Left forelimb (tissue), 1 donor: ENCODE data around the gene IRAK2.
"Not testable (repeated sequence)": the region's sequence is repeated elsewhere in the genome, so short reads cannot be mapped to it uniquely, and the experiment has no call there.

Experiments used
- DNase-seq: peaks from one replicate; pipeline ENCODE4 v3.0.0-alpha.2; 2018; ENCODE audit warnings: low spot score

The IRAK2 gene

DNA sequence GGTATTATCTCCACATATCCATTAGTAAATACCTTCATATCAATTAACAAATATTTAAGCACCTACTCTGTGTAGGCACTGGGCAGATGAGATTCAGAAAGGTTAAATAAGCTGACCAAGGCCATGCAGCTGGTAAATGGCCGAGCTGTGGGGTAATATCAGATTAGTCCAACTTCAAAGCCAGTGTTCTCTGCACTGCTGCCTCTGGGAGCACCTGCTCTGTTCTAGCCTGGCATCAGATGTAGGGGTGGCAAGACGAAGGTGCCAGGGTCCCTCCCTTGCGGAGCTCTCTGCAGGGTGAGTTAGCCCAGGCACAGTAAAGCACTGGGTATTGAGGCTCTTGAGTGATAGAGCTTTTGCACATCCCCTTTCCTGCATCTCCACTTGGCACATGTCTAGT, 89.0 kb downstream of the IRAK2 start:
- no peak for DNase-seq

DNA sequence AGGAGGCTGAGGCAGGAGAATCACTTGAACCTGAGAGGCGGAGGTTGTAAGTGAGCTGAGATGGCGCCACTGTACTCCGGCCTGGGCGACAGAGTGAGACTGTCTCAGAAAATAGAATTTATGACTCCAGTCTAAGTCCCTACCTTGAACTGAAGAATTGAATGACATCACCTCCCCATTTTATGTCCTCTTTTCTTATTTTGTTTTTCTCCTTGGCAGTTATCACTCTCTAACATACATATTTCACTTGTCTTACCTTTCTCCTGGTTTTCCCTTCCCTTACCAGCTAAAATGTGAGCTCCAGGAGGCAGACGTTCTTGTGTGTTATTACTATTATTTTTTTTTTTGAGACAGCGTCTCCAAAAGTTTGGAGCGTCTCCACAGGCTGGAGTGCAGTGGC, 91.1 kb downstream of the IRAK2 start:
- no peak for DNase-seq

DNA sequence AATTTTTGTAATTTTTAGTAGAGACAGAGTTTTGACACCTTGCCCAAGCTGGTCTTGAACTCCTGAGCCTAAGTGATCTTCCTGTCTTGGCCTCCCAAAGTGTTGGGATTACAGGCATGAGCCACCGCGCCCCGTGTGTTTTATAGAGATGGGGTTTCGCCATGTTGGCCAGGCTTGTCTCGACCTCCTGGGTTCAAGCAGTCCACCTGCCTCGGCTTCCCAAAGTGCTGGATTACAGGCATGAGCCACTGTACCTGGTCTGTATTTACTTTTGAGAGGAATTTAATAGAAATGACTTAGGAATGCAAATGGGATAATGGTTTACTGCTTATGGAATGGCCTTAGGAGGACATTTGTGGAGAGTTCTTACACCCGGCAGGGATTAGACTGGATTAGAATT, 94.3 kb downstream of the IRAK2 start:
- DNase-seq = no peak

DNA sequence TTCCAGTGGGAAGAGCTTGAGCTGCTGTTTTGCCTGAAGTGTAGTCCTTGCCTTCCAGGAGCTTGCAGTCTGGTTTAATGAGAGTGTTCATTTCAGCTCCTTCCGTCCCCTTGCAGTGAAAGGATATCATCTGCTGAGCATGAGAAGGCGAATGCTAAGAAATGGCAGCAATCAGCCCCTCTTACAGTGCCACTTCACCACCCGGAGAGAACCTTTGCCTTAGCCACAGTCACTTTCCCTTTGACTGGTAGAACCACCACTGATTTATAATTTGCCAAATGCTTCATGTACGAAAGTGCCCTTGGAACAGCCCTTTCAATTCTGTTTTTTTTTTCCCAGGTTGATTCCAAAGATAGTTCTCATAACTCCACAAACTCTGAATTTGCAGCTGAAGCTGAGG, 95.1 kb downstream of the IRAK2 start:
- no peak for DNase-seq

- DNase-seq = no peak
Observed at GRCh38 chr3:10260211-10260701, 95.5 kb downstream of the IRAK2 start.

DNA sequence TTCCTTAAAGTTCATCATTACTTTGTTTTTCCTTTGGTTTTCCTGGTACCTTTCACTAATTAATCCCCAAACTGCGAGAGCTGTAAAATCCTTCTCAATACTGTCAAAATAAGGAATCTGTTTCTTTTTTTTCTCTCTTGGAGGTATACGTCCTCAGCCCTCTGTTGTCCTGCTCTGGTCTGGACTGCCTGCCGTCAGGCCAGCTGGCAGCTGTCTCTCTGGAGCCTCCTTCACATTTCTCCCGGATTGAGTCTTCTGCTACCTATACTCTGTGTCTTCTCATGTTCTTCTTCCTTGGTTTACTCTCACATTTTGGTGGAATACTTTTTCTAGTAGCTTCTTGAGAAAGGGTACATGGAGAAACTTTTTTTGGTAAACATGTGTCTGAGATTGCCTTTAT, 97.3 kb downstream of the IRAK2 start:
- no peak for DNase-seq

DNA sequence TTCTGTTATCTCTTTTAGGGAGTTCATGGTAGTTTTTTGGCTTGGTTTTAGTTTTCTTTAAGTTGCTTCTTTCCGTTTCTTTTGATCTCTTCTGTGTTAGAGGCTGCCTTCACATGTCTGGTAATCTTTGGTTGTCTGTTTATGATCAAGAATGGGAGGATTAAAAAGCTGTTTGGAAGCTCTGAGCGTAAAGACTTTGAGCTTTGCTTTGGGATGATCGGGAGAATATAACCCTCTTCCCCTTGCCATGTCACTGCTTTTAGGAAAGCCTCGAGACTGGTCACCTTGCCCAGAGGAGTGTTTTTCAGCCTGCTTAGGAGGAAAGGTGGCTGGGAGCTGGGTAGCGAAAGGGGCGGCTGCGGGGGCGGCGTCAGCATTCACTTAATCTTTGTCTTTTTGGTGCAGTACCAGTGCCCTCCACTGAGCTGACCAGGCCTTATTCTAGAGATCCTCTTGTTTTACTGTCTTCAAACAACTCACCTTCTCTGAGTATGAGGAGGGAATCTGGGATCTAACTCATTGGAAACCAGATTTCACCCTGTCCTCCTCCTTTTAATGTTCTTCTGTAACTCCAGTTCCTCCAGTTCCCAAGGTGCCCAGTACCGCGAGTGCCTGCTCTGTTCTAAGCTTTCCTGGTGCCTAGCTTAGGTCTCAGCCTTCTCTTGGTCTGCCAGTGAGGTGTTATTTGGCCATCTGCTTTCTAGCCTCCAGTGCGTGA, 99.1 kb downstream of the IRAK2 start:
- no peak for DNase-seq

- no peak for DNase-seq
Observed at GRCh38 chr3:10265833-10266232, 101.1 kb downstream of the IRAK2 start.

DNA sequence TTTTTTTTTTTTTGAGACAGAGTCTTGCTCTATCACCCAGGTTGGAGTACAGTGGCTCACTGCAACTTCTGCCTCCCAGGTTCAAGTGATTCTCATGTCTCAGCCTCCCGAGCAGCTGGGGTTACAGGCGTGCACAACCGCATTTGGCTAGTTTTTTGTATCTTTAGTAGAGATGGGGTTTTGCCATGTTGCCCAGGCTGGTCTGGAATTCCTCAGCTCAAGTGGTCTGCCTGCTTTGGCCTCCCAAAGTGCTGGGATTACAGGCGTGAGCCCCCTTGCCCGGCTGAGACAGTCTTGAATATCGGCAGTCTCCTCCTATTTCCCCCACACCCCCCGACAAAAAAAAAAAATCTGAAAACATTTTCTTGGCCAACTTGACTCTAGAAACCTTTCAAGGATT, 102.2 kb downstream of the IRAK2 start:
- not testable (repeated sequence) for DNase-seq

DNA sequence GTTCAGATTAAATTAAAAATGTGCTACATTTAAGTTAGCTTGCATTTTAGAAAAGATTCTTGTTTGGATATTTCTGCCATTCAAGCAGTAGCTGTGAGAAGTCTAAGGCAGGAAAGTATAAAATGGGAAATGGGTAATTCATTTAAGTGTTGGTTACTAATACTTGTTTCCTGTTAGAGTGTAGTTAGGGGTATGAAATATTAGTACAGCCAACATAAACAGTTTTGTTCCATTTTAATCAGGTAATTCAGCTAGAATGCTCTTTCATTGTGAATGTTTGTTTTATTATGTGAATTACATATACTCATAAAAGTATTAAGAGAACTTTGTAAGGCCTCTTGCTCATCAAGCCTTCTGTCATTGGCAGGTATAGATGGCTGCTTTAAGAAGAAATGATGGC, 103.4 kb downstream of the IRAK2 start:
- DNase-seq = no peak

DNA sequence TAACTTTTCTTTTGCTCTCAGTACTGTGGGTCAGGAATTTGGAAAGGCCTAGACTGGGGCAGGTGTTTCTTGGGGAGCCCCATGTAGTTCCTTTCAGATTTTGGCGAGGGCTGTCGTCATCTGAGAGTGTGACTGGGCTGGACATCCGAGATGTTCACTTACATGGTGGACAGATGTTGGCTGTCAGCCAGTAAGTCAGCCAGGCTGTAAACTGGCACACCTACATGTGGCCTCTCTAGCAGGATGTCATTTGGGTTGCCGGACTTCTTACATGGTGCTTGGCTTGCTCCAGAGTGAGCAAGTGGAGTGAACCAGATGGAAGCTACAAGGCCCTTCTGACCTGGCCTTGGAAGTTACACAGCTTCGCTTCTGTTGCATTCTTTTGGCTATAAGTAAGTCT, 104.2 kb downstream of the IRAK2 start:
- no peak for DNase-seq

DNA sequence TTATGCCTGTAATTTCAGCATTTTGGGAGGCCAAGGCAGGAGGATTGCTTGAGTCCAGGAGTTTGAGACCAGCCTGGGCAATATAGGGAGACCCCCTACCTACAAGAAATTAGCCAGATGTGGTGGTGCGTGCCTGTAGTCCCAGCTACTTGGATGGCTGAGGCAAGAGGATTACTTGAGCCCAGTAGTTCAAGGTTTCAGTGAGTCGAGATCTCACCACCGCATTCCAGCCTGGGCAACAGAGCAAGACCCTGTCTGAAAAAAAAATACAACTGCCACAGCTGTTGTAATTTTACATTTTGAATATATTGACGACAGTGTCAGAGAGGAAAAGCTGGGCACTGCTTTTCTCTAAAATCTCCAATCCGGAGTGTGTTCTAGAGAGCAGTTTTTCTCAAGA, 104.7 kb downstream of the IRAK2 start:
- DNase-seq = no peak

DNA sequence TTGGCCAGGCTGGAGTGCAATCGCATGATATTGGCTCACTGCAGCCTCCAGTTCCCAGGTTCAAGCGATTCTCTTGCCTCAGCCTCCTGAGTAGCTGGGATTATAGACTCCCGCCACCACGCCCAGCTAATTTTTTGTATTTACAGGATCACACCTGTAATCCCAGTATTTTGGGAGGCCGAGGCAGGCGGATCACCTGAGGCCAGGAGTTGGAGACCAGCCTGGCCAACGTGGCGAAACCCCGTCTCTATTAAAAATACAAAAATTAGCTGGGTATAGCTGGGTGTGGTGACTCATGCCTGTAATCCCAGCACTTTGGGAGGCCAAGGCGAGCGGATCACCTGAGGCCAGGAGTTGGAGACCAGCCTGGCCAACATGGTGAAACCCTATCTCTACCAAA, 107.8 kb downstream of the IRAK2 start:
- DNase-seq = not testable (repeated sequence)

DNA sequence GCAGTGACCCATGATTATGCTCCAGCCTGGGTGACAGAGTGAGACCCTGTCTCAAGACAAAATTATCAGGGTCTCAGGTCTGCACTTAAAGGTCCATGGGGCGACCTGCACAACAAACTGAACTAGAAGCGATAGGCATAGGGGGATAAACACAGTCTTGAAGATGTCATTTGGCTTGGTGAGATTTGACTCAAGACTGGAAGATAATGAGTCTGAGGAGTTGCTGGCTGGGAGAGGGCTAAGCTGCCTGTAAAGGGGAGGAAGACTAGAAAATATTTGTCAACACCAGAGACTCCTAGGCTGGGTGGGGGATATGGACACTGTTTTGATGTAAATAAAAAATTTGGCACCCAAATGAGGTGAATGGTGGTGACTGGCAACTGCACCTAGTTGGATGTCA, 108.3 kb downstream of the IRAK2 start:
- DNase-seq = no peak

DNA sequence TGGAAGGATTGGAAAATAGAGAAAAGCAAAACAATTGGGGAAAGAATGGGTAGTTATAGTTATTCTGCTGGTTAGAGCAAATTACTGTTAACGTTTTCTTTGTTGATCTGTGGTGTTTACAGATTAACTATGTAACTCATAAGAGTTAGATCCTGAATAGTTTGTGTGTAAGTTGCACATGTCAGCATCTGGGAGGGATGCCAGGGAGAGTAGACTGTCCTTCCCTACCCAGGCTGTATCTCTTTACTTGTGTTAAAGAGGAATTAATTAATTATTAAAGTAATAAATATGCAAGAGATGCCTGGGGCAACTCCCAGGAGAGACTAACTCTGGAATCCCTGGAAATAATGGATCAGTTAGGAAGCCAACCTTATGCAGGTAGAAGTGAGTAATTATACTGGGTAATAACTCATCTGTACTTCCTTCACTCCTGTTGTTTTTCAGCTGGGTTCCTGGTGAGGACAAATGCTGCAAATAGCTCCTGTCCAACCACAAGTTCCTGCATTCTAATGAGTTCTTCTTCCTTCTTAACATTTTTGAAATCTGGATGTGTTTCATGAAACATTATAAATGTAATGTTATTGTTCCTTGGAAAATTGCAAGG, 109.1 kb downstream of the IRAK2 start:
- DNase-seq = no peak

- DNase-seq = no peak
Observed at GRCh38 chr3:10274601-10275000, 109.9 kb downstream of the IRAK2 start.

DNA sequence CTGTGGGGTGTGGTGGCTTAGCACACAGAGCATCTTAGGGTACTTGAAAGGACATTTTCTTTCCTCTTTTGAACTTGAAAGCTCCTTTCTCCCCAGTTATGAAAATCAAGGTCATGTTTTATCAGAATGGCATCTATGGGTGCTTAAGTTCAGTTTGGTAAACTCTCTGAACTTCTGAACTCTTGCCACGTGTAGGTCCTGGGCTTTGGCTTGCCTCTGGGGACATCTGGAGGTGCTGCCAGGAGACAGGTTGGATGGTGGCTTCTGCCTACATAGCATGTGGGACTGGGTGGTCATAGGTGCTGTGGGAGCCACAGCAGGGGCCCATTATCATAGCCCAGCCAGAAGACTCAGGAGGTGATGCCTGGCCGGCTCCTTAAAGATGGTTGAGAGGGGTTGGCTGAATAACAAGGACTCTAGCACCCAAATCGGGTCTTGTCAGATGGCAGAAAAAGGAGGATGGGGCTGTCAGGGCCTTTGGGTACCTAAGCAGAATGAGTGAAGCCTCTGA, 112.5 kb downstream of the IRAK2 start:
- DNase-seq = no peak

- DNase-seq = no peak
Observed at GRCh38 chr3:10278501-10278900, 113.8 kb downstream of the IRAK2 start.

DNA sequence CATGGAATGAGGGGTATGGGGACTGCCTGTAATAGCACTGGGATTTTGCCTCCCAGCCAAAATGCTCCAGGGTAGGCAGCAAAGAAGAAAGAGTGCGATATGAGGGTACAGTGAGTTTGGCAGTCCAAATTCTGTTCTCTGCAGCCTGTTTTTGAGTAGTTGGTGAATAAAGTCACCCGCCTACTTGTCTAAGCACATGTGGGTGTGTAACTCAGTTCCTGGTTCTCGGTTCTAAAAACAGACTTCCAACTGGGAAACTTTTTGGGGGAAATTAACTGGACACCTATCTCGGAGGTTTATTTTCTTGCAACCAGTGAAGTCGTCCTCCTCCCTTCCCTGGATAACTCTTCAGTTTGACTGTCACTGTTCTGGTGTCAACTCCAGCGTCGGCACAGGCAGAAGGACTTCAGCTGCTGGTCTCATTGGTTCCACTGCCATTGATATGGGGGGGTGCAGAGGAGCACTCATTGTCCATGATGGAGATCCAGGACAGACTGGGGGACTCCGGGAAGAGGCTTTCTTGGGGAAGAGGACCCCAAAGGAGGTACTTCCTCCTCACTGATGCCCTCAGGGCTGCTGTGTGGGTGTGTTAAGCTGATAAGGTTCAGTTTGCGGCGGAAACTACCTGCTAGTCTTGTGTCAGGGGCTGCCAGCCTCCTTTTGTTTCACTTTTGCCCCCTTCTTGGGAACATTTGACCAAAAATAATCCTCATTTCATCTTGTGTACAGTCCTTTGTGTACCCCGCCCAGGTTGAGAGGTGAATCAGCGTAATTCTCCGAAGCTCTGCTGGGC, 114.9 kb downstream of the IRAK2 start:
- DNase-seq = no peak

- no peak for DNase-seq
Observed at GRCh38 chr3:10280177-10280529, 115.4 kb downstream of the IRAK2 start.

DNA sequence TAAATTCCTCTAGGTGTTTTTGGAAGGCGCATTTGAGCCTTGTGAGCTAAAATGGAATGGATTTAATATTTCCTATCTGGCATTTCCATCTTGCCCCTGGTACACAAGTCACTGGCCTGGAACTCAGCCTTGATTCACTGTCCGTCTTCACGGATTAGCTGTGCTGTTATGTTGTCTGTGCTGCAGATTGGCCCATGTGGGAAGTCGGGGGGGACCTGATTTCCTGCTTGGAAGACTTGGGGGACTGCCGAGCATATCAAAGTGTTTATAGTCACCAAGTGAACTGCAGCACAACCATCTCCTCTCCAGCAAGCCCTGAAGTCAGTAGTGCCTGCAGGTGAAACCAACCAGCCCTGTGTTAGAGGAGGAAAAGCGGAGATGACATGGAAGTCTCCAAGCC, 115.9 kb downstream of the IRAK2 start:
- DNase-seq = no peak

- DNase-seq = no peak
Observed at GRCh38 chr3:10281951-10282350, 117.2 kb downstream of the IRAK2 start.

DNA sequence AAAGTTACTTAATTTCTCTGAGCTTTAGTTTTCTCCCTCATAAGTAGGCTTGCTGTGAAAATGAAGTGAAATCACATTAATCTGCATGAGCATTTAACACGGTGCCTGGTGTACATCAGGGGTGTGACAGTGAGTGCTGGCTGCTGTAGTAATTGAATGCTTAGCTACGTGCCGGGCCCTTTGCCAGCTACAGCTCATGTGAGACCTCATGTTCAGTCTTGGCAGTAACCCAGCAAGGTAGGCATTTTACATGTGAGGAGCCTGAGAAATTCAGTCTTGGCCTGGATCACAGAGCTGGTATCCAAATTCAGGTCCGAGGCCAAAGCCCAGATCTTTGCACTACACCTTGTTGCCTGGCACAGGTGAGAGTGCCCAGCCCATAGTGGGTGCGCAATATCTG, 118.9 kb downstream of the IRAK2 start:
- DNase-seq = no peak
